GM23248 (cell line): Measurements from ENCODE around the gene PRODH2.

ENCODE experiments used
- EZH2 ChIP-seq: fragments of 200-600 bp; sonication (generic); IDR thresholded peaks from 2 replicates; pipeline ENCODE4 v1.6.1; 2018; ENCODE audit warnings: antibody characterized with exemption, mild to moderate bottlenecking; ENCODE audit not compliant: insufficient read depth, poor library complexity, severe bottlenecking
- EZH2phosphoT487 ChIP-seq: fragments of 200-600 bp; sonication (generic); IDR thresholded peaks from 2 replicates; pipeline ENCODE4 v1.6.1; 2018; ENCODE audit warnings: antibody characterized with exemption, moderate library complexity, mild to moderate bottlenecking, low read depth; ENCODE audit not compliant: insufficient read depth

DNA sequence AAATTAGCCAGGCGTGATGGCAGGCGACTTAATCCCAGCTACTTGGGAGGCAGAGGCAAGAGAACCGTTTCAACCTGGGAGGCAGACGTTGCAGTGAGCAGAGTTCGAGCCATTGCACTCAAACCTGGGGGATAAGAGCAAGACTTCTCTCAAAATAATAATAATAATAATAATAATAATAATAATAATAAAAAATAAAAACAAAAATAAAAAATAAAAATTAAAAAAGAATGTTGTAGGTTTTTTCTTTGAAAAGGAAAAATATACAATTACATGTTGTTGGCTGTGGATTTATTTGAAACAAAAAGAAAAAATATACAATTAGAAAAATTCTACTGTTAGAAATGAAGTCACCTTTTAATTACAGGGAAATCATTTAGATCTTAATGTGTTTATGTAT, 11.5 kb upstream of the PRODH2 start:
- TF ChIP-seq EZH2phosphoT487 (no peak), EZH2 (no peak)
